HEK293 (cell line): ENCODE data around the gene DLX2.

Source experiments
- CTCF ChIA-PET: fragments of 350-600 bp; formaldehyde crosslinking; extraction: SDS; loops from one replicate; lab custom pipeline; 2021; ENCODE audit warnings: antibody characterized with exemption; lab: Yijun Ruan, JAX
- POLR2A ChIA-PET: fragments of 300-600 bp; formaldehyde crosslinking; extraction: SDS; loops from one replicate; lab custom pipeline; 2020; ENCODE audit warnings: antibody characterized with exemption, inconsistent platforms; lab: Yijun Ruan, JAX
- H3K27ac ChIP-seq: fragments of 200-500 bp; sonication (Bioruptor generic); 2 replicates; pipeline ENCODE4 v1.5.1; 2014; ENCODE audit warnings: low read depth, low read length, control low read depth, inconsistent platforms; ENCODE audit errors: extremely low read depth
- H3K36me3 ChIP-seq, 2 experiments: fragments of 200-500 bp in 1 of 2; sonication (Bioruptor generic) in 1 of 2; 1 replicate in 1 of 2; 2 replicates in 1 of 2; pipeline ENCODE4 v1.5.1; 2014 to 2017; ENCODE audit warnings: inconsistent platforms in 2 of 2, low read length in 2 of 2; ENCODE audit not compliant: control insufficient read depth in 2 of 2, insufficient read depth in 1 of 2
- H3K4me1 ChIP-seq: fragments of 200-500 bp; sonication (Bioruptor generic); 2 replicates; pipeline ENCODE4 v1.5.1; 2014; ENCODE audit warnings: mild to moderate bottlenecking, low read length, inconsistent platforms; ENCODE audit not compliant: control insufficient read depth, insufficient read depth
- H3K4me3 ChIP-seq: 2 replicates; pipeline ENCODE4 v1.5.1; 2011; ENCODE audit warnings: low read depth, mild to moderate bottlenecking, control low read depth, low read length, moderate library complexity
- H3K9me3 ChIP-seq: fragments of 200-500 bp; sonication (Bioruptor generic); 2 replicates; pipeline ENCODE4 v1.5.1; 2014; ENCODE audit warnings: low read depth, low read length, inconsistent platforms; ENCODE audit not compliant: control insufficient read depth, insufficient read depth
- KLF10 ChIP-seq: fragments of 450-650 bp; IDR thresholded peaks from 2 replicates; pipeline ENCODE4 v1.5.1; 2018; ENCODE audit warnings: missing biosample characterization, mild to moderate bottlenecking, missing genetic modification characterization
- YY1 ChIP-seq: fragments of 450-650 bp; formaldehyde crosslinking; IDR thresholded peaks from 2 replicates; pipeline ENCODE4 v1.5.1; 2018; ENCODE audit warnings: missing biosample characterization, missing genetic modification characterization
- ZBTB10 ChIP-seq: fragments of 450-650 bp; formaldehyde crosslinking; IDR thresholded peaks from 2 replicates; pipeline ENCODE4 v1.5.1; 2016; ENCODE audit warnings: missing biosample characterization, missing genetic modification characterization
- ZBTB6 ChIP-seq: fragments of 450-650 bp; formaldehyde crosslinking; IDR thresholded peaks from 2 replicates; pipeline ENCODE4 v1.5.1; 2017; ENCODE audit warnings: missing biosample characterization, missing genetic modification characterization
- ZBTB7A ChIP-seq: fragments of 450-650 bp; formaldehyde crosslinking; IDR thresholded peaks from 2 replicates; pipeline ENCODE4 v1.5.1; 2016; ENCODE audit warnings: low read depth, missing biosample characterization, missing genetic modification characterization
- ZNF112 ChIP-seq: fragments of 450-650 bp; formaldehyde crosslinking; IDR thresholded peaks from 2 replicates; pipeline ENCODE4 v1.5.0; 2017; ENCODE audit warnings: missing biosample characterization, missing genetic modification characterization
- ZNF121 ChIP-seq: fragments of 450-650 bp; formaldehyde crosslinking; IDR thresholded peaks from 2 replicates; pipeline ENCODE4 v1.5.1; 2016; ENCODE audit warnings: missing biosample characterization, missing genetic modification characterization
- ZNF184 ChIP-seq: fragments of 450-650 bp; IDR thresholded peaks from 2 replicates; pipeline ENCODE4 v1.5.1; 2018; ENCODE audit warnings: missing biosample characterization, mild to moderate bottlenecking, missing genetic modification characterization
- ZNF266 ChIP-seq: fragments of 450-650 bp; formaldehyde crosslinking; IDR thresholded peaks from 2 replicates; pipeline ENCODE4 v1.5.1; 2016; ENCODE audit warnings: missing biosample characterization, missing genetic modification characterization, low read depth
- ZNF366 ChIP-seq: fragments of 450-650 bp; formaldehyde crosslinking; conservative IDR thresholded peaks from 2 replicates; pipeline ENCODE4 v1.5.1; 2016; ENCODE audit warnings: missing biosample characterization, missing genetic modification characterization
- ZNF600 ChIP-seq: fragments of 450-650 bp; formaldehyde crosslinking; IDR thresholded peaks from 2 replicates; pipeline ENCODE4 v1.5.1; 2016; ENCODE audit warnings: missing biosample characterization, missing genetic modification characterization
- ZNF830 ChIP-seq: fragments of 450-650 bp; IDR thresholded peaks from 2 replicates; pipeline ENCODE4 v1.5.0; 2018; ENCODE audit warnings: missing biosample characterization, missing genetic modification characterization, low read depth, mild to moderate bottlenecking, moderate library complexity
- TF ChIP-seq, protein P1 (sequence below): fragments of 450-650 bp; formaldehyde crosslinking; IDR thresholded peaks from 2 replicates; pipeline ENCODE4 v1.5.1; 2016; ENCODE audit warnings: missing biosample characterization, missing genetic modification characterization
- TF ChIP-seq, protein P2 (sequence below): fragments of 450-650 bp; IDR thresholded peaks from 2 replicates; pipeline ENCODE4 v1.5.1; 2018; ENCODE audit warnings: missing biosample characterization, missing genetic modification characterization

The DLX2 gene

GRCh38 chr2:172093416-172094293 lies 9.0 kb downstream of the DLX2 start:
- peaks cover 0 to 17% of the 10 kb centered on the region in 2 experiments; a peak in 1 of 3 replicates for H3K36me3 ChIP-seq
- no peak overlapping the region for H3K4me3 ChIP-seq
- POLR2A ChIA-PET, result interaction anchor here (0.6 to 7.4 kb wide), 4 partner anchors 9 to 169 kb away, joined by 4 to 147 read pairs (median 6); partner anchors contain the start of genes DLX1 and DLX2
- H3K27ac ChIP-seq, result peak overlapping the region; percentile 99; the same call in 1 of the 2 replicates
- no peak for TF ChIP-seq ZNF112
- no peak for TF ChIP-seq ZBTB7A
- no peak for TF ChIP-seq ZNF830
- no peak for TF ChIP-seq KLF10
- TF ChIP-seq YY1 (tag by site-specific recombination), result no peak
- peak; percentile 31; the same call in 1 of the 2 replicates for TF ChIP-seq ZNF366 (tag by site-specific recombination)
- no peaks in the 10 kb centered on the region for H3K9me3 ChIP-seq
- CTCF ChIA-PET, result no interaction called here
- H3K4me1 ChIP-seq, result peaks cover 6% of the 10 kb centered on the region

GRCh38 chr2:172092716-172093415 lies 9.8 kb downstream of the DLX2 start:
- no peak overlapping the region for H3K27ac ChIP-seq
- H3K36me3 ChIP-seq, result peaks cover 0 to 20% of the 10 kb centered on the region in 2 experiments; a peak in 1 of 3 replicates
- peaks cover 6% of the 10 kb centered on the region for H3K4me1 ChIP-seq
- ChIA-PET POLR2A (interaction anchor here (0.7 to 7.4 kb wide), 4 partner anchors 9 to 94 kb away, joined by 4 to 147 read pairs (median 6); partner anchors contain the start of genes DLX1 and DLX2), CTCF (interaction anchor here (1.3 kb wide), 1 partner anchor 43 kb away, joined by 3 read pairs; no protein-coding TSS in a partner anchor)
- H3K9me3 ChIP-seq, result no peaks in the 10 kb centered on the region
- TF ChIP-seq ZNF184 (no peak), ZNF600 (no peak)
- TF ChIP-seq, protein P1, sequence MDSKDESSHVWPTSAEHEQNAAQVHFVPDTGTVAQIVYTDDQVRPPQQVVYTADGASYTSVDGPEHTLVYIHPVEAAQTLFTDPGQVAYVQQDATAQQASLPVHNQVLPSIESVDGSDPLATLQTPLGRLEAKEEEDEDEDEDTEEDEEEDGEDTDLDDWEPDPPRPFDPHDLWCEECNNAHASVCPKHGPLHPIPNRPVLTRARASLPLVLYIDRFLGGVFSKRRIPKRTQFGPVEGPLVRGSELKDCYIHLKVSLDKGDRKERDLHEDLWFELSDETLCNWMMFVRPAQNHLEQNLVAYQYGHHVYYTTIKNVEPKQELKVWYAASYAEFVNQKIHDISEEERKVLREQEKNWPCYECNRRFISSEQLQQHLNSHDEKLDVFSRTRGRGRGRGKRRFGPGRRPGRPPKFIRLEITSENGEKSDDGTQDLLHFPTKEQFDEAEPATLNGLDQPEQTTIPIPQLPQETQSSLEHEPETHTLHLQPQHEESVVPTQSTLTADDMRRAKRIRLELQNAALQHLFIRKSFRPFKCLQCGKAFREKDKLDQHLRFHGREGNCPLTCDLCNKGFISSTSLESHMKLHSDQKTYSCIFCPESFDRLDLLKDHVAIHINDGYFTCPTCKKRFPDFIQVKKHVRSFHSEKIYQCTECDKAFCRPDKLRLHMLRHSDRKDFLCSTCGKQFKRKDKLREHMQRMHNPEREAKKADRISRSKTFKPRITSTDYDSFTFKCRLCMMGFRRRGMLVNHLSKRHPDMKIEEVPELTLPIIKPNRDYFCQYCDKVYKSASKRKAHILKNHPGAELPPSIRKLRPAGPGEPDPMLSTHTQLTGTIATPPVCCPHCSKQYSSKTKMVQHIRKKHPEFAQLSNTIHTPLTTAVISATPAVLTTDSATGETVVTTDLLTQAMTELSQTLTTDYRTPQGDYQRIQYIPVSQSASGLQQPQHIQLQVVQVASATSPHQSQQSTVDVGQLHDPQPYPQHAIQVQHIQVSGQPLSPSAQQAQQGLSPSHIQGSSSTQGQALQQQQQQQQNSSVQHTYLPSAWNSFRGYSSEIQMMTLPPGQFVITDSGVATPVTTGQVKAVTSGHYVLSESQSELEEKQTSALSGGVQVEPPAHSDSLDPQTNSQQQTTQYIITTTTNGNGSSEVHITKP (tag by site-specific recombination), result no peak
- H3K4me3 ChIP-seq, result no peak overlapping the region

DNA sequence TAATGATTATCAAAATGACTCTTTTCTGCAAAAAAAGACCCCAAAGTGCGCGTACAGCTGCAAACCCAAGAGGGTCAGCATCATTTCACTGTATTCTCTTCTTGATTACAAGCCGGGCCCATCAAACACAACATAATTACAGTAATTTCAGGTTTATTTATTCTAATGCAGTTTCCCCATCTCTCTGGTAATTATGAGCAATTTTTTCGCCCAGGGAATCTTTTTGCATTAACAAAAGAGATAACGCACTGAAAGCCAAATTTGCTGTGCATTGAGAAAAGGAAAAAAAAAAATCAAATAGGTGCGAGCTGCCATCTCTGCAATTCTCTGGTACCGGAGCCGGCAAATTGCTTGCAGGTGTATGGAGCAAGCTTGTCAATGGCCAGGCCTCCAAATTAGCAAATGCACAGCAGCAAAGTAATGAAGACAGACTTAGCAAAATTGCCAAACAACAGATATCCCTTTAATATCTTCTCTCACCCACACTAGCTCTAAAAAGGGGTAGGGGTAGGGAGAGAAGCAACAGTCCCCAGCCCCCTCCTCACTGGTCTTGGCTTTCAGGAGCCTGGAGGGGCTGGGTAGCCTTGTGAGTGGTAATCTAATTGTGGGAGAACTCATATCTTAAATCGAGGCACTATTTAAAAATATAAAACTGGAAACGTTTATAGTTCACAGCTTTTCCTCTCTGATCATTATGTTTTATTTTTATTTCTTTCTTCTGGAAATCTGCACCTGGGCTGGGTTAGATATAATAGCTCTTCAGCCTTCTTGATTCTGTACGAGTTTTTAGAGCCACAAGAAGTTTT lies 10.7 kb downstream of the DLX2 start:
- TF ChIP-seq, protein P2, sequence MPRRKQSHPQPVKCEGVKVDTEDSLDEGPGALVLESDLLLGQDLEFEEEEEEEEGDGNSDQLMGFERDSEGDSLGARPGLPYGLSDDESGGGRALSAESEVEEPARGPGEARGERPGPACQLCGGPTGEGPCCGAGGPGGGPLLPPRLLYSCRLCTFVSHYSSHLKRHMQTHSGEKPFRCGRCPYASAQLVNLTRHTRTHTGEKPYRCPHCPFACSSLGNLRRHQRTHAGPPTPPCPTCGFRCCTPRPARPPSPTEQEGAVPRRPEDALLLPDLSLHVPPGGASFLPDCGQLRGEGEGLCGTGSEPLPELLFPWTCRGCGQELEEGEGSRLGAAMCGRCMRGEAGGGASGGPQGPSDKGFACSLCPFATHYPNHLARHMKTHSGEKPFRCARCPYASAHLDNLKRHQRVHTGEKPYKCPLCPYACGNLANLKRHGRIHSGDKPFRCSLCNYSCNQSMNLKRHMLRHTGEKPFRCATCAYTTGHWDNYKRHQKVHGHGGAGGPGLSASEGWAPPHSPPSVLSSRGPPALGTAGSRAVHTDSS, result no peak
- TF ChIP-seq ZNF266 (tag by site-specific recombination), result no peak
- TF ChIP-seq ZNF121, result no peak
- no peak for TF ChIP-seq ZBTB10
- 0 out of 2 replicates have a peak, but pooled peaks have one; percentile 37 for TF ChIP-seq ZBTB6 (tag by site-specific recombination)
- POLR2A ChIA-PET, result interaction anchor here (1.6 kb wide), 1 partner anchor 11 kb away, joined by 4 read pairs; the partner anchor contains the start of gene DLX2
- Histone ChIP-seq H3K9me3 (no peaks in the 10 kb centered on the region), H3K4me3 (no peak overlapping the region), H3K27ac (no peak overlapping the region), H3K4me1 (no peaks in the 10 kb centered on the region), H3K36me3 (peaks cover 0 to 28% of the 10 kb centered on the region in 2 experiments; a peak in 1 of 3 replicates)
- CTCF ChIA-PET, result interaction anchor here (1.3 kb wide), 1 partner anchor 42 kb away, joined by 3 read pairs; no protein-coding TSS in a partner anchor
